ENCODE data around the gene BRD3OS.

BRD3OS gene

GRCh38 chr9:133978899-133979272, 46.4 kb upstream of the BRD3OS start:
- no peak for TF ChIP-seq CTCF (IDR thresholded peaks at IDR 0.05; ENCODE audit: borderline replicate concordance, insufficient read depth, low read depth, low read length)
- no peak overlapping the region for H3K4me3 ChIP-seq (ENCODE audit: low read depth, low read length)

GRCh38 chr9:133979273-133979920, 45.9 kb upstream of the BRD3OS start:
- TF ChIP-seq CTCF (IDR thresholded peaks at IDR 0.05; ENCODE audit: borderline replicate concordance, insufficient read depth, low read depth, low read length): no peak
- no peak overlapping the region for H3K4me3 ChIP-seq (ENCODE audit: low read depth, low read length)

GRCh38 chr9:133979921-133980863, 45.1 kb upstream of the BRD3OS start:
- TF ChIP-seq CTCF (IDR thresholded peaks at IDR 0.05; ENCODE audit: borderline replicate concordance, insufficient read depth, low read depth, low read length): no peak
- no peak overlapping the region for H3K4me3 ChIP-seq (ENCODE audit: low read depth, low read length)

- H3K4me3 ChIP-seq (ENCODE audit: low read depth, low read length): no peak overlapping the region
- TF ChIP-seq CTCF (IDR thresholded peaks at IDR 0.05; ENCODE audit: borderline replicate concordance, insufficient read depth, low read depth, low read length): no peak
These were observed 44.3 kb upstream of the BRD3OS start for GRCh38 chr9:133980864-133981588.

- H3K4me3 ChIP-seq (ENCODE audit: low read depth, low read length): no peak overlapping the region
- TF ChIP-seq CTCF (IDR thresholded peaks at IDR 0.05; ENCODE audit: borderline replicate concordance, insufficient read depth, low read depth, low read length): no peak
These were observed 43.7 kb upstream of the BRD3OS start for GRCh38 chr9:133981589-133981957.

- TF ChIP-seq CTCF (IDR thresholded peaks at IDR 0.05; ENCODE audit: borderline replicate concordance, insufficient read depth, low read depth, low read length): no peak
These were observed 43.2 kb upstream of the BRD3OS start for GRCh38 chr9:133981958-133982681.

More at GRCh38 chr9:133981958-133982681, 43.2 kb upstream of the BRD3OS start:
- no peak overlapping the region for H3K4me3 ChIP-seq (ENCODE audit: low read depth, low read length)

Measured in GM12875 (cell line).